Spleen (tissue), 7 donors: ENCODE data around the gene ACTR5.

Source experiments
- POLR2AphosphoS5 ChIP-seq, 3 donors: sonication (generic); formaldehyde crosslinking; IDR thresholded peaks; one replicate each; pipeline ENCODE4 v1.5.1; 2017; ENCODE audit warnings: antibody characterized with exemption in 3 of 3
- TF ChIP-seq, protein P1 (sequence below), 11 experiments: fragments of 200-600 bp in 7 of 11; fragments of 450-650 bp in 4 of 11; sonication (generic) in 4 of 11; IDR thresholded peaks in 8 of 11; conservative IDR thresholded peaks in 3 of 11; 1 replicate in 7 of 11; 2 replicates in 4 of 11; pipeline versions ENCODE4 v1.4.0 to v1.8.0; 2016 to 2021; ENCODE audit warnings: antibody characterized with exemption in 11 of 11, inconsistent platforms in 4 of 11, mild to moderate bottlenecking in 1 of 11
- donor health status: DM: no; HTN: no; CAD: no; lungs with moderate emphysema.
- donor health status: DM: no; HTN: no; CAD: no.
- donor health status: DM: no; HTN: no; CAD: no.

GRCh38 chr20:38810926-38811630 lies 62.8 kb downstream of the ACTR5 start:
- TF ChIP-seq, protein P1, sequence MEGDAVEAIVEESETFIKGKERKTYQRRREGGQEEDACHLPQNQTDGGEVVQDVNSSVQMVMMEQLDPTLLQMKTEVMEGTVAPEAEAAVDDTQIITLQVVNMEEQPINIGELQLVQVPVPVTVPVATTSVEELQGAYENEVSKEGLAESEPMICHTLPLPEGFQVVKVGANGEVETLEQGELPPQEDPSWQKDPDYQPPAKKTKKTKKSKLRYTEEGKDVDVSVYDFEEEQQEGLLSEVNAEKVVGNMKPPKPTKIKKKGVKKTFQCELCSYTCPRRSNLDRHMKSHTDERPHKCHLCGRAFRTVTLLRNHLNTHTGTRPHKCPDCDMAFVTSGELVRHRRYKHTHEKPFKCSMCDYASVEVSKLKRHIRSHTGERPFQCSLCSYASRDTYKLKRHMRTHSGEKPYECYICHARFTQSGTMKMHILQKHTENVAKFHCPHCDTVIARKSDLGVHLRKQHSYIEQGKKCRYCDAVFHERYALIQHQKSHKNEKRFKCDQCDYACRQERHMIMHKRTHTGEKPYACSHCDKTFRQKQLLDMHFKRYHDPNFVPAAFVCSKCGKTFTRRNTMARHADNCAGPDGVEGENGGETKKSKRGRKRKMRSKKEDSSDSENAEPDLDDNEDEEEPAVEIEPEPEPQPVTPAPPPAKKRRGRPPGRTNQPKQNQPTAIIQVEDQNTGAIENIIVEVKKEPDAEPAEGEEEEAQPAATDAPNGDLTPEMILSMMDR (IDR thresholded peaks at IDR 0.05 in 8 of 11, conservative IDR thresholded peaks at IDR 0.05 in 3 of 11): no peak
- no peak for TF ChIP-seq POLR2AphosphoS5 (IDR thresholded peaks at IDR 0.05)
